ENCODE data around the gene HEG1.

DNA sequence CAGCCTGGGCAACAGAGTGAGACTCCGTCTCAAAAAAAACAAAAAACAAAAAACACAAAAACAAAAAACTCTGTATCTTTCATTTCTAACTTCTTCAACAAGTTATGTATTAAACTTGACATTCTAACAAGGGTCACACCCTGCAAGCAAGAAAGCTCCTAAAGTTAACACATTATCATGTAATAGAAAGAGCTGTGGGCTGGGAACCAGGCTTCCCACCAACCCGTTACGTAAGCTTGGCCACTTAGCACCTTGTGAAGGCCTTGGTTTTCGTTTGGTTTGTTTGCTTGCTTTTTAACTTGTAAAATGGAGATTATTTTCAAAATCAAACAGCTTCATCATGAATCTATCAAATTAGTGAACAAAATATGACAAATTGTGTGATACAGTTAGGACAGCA, 47.0 kb downstream of the HEG1 start:
- TF ChIP-seq, protein P1, sequence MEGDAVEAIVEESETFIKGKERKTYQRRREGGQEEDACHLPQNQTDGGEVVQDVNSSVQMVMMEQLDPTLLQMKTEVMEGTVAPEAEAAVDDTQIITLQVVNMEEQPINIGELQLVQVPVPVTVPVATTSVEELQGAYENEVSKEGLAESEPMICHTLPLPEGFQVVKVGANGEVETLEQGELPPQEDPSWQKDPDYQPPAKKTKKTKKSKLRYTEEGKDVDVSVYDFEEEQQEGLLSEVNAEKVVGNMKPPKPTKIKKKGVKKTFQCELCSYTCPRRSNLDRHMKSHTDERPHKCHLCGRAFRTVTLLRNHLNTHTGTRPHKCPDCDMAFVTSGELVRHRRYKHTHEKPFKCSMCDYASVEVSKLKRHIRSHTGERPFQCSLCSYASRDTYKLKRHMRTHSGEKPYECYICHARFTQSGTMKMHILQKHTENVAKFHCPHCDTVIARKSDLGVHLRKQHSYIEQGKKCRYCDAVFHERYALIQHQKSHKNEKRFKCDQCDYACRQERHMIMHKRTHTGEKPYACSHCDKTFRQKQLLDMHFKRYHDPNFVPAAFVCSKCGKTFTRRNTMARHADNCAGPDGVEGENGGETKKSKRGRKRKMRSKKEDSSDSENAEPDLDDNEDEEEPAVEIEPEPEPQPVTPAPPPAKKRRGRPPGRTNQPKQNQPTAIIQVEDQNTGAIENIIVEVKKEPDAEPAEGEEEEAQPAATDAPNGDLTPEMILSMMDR (IDR thresholded peaks at IDR 0.05), result no peak
- no peak for TF ChIP-seq POLR2A (IDR thresholded peaks at IDR 0.05)

Data from body of pancreas (tissue), 4 donors.